HG03039 (cell line): ENCODE data around the gene CDC73.
"Not testable (repeated sequence)": the region's sequence is repeated elsewhere in the genome, so short reads cannot be mapped to it uniquely, and the experiment has no call there.

Source experiments
- ATAC-seq: cut with Tn5 transposase; IDR thresholded peaks from one replicate; pipeline ENCODE4 v1.9.1; 2021; ENCODE audit warnings: mild to moderate bottlenecking, moderate library complexity; ENCODE audit not compliant: unreplicated experiment

CDC73 gene

DNA sequence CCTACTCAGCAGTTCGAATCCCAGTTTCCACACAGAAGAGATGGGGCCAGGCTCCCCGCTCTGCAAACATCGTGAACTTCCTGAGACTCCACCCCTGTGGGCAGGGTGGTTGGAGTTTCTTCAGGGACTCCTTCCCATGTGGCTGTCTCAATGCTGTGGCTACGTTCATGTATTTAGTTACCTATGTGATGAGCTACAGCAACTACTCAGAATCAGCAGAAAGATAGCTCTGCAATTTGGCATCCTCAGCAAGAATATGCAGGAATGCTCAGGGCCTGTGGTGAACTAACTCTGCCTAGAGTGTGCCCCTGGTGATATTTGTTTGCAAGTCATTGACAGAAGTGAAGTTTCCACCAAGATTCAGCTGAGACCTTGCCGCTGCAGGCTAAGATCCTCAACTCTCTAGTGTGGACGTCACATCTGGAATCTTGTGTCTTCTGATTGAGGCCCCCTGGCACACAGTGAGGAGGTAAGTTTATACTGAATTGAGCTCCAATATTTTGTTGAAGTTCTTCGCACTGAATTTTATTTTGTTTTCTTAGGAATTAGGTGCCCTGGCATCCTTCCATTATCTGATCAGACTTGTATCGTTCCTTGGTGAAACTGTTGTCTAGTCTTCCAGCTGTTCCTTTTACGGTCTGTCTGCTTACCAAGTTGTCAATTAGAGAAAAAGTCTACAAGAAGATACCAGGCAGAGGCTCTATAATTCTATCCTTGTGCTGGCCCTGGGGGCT lies 8.4 kb upstream of the CDC73 start:
- no peak for ATAC-seq

GRCh38 chr1:193113992-193114332 lies 7.9 kb upstream of the CDC73 start:
- no peak for ATAC-seq

GRCh38 chr1:193114485-193115095 lies 7.2 kb upstream of the CDC73 start:
- ATAC-seq: no peak

GRCh38 chr1:193115629-193116227 lies 6.1 kb upstream of the CDC73 start:
- ATAC-seq: no peak

DNA sequence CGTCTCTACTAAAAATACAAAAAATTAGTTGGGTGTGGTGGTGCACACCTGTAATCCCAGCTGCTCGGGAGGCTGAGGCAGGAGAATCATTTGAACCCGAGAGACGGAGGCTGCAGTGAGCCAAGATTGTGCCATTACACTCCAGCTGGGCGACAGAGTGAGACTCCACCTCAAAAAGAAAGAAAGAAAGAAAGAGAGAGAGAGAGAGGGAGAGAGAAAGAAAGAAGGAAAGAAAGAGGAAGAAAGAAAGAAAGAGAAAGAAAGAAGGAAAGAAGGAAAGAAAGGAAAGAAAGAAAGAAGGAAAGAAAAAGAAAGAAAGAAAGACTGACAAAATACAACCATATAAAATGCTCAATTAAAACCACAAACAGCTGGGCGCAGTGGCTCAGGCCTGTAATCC lies 4.7 kb upstream of the CDC73 start:
- not testable (repeated sequence) for ATAC-seq

GRCh38 chr1:193118194-193118593 lies 3.6 kb upstream of the CDC73 start:
- no peak for ATAC-seq

DNA sequence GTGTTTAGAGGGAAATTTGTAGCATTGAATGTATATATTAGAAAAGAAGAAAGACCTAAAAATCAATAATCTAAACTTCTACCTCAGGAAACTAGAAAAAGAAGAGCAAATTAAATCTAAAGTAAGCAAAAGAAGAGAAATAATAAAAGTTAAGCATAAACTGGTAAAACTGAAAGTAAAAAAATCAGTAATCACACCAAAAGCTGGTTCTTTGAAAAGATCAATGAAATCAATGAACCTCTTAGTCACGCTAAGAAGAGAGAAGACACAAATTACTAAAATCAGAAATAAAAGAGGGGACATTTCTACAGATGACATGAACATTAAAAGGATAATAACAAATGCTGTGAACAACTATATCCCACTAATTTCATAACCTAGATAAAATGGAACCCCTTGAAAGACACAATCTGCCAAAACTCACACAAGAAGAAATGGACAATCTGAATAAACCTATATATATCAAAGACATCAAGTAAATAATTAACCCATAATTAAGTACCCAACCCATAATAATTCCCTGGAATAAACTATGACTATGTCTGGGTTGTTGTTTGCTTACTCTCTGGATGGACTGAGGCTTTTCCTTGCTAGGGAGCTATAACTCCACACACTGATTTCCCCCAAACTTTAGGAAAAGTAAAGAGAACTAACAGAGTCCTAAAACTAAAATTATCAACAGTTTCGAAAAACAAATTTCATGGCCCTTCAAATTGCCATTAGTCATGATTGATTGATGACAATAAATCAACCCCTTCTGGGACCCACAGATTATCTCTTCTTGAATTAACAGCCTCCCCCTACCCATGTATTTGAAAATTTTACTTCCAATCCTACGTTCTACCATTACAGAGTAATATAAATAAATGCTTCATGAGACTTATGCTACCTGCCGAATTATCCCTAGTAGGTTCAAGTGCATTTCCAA lies 2.8 kb upstream of the CDC73 start:
- ATAC-seq: no peak

DNA sequence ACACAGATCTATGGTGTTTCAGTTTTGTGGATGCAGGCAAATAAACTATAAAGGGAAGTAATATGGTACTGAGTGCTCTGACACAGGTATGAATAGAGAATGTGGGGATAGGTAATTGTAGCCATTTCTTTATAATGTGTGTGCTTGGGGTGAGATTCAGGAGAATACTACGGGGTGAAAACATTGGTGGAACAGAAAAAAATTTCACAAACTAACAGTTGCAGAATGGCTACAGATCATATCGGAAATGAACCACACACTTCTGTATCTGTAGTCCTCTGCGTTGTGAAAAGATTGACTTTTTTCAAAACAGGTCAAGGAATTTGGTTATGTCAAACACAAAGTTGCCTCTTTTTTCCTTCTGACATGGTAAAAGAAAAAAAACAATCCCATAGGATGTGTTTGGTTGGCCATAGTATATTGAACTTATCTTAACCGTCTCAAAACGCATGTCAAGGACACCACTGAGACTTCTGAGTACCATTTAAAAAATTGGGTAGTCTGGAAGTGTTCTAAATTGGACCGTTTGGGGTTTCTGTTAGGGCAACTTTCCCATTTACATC lies 1.1 kb upstream of the CDC73 start:
- no peak for ATAC-seq

GRCh38 chr1:193123751-193124150 lies 1.9 kb downstream of the CDC73 start:
- ATAC-seq: no peak

DNA sequence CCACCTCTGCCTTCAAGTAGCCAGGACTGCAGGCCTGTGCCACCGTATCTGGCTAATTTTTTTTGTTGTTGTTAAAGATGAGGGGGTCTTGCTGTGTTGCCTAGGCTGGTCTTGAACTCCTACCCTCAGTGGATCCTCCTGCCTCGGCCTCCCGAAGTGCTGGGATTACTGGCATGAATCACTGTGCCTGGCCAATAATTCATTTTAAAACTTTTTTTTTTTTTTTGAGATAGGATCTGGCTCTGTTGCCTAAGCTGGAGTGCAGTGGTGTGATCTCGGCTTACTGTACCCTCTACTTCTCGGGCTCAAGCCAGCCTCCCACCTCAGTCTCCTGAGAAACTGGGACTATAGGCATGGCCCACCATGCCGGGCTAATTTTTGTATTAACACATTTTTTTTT lies 3.5 kb downstream of the CDC73 start:
- ATAC-seq: no peak

DNA sequence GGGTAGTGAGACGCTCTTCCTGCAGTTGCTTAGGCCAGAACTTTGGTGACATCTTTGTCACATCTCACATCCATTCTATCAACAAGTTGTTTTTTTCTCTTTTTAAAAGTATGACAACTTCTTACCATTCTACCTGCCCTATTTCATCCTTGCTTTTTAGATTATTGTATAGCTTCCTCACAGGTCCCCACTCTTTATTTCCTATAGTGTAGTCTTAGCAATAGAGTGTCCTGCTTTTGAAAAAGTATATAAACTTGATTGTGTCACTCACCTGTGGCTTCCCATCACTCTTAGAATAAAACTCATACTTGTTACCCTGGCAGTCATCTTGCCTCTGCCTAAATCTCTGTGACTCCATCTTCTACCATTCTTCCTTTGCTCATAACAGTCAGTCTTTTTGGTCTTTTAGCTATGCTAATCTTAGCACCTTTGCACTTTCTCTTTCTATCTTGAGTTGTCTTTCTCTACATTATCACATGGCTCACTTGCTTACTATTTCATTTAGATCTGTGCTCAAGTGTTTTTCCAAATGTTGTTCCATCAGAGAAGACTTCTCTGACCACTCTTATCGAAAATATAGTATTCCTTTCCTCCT lies 9.5 kb downstream of the CDC73 start:
- no peak for ATAC-seq

DNA sequence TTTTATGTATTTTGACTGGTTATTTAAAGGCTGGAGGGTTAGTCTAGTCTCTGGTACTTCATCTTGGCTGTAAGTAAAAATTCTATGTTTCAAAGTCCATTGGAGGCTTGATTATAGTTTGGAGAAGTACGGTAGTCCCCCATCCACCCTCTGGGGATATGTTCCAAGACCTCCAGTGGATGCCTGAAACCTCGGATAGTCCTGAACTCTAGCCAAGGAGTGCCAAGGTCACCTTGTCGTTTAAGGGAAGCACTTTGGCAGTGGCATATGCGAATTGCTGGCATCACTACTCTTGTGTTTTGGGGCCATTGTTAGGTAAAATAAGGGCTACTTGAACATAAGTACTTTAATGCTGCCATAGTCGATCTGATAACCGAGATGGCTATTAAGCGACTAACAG lies 18.4 kb downstream of the CDC73 start:
- ATAC-seq: no peak

GRCh38 chr1:193141804-193142203 lies 20.0 kb downstream of the CDC73 start:
- ATAC-seq: no peak

DNA sequence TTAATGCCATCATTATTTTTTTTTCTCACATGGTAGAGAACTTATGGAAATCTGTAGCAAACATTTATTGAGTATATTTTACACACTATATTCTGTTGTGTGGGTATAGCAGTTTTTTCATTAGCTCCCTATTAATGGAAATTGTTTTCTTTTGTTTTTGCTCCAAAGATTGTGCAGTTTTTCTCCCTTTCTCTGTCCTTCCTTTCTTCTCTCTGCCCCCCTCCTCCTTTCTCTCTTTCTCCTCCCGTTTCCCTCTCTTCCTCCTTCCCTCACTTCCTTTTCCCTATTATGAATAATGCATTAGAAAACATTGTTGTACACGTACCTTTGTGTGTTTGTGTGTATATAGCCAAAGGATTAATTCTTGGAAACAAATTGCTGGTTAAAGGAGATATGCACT lies 20.6 kb downstream of the CDC73 start:
- no peak for ATAC-seq

- no peak for ATAC-seq
Measured at GRCh38 chr1:193143285-193143684, 21.5 kb downstream of the CDC73 start.

- no peak for ATAC-seq
Measured at GRCh38 chr1:193144361-193144938, 22.6 kb downstream of the CDC73 start.

DNA sequence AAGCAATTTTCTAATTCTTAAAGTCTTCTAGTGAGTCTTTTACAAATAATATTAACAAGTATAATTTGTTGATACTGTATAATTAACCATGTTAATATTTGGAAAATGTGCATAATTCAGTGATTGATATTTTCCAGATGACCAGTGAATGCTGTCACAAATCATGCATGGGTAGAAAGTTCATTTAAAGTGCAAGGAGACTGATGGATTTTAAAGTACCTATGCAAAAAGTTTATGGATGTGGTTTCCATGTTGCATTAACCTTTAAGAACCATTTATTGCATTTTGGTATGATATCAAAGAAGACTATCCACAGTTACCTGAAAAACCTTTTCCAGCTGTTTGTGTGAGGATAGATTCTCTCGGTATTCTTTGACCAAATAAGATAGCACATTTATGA lies 23.2 kb downstream of the CDC73 start:
- ATAC-seq: no peak

DNA sequence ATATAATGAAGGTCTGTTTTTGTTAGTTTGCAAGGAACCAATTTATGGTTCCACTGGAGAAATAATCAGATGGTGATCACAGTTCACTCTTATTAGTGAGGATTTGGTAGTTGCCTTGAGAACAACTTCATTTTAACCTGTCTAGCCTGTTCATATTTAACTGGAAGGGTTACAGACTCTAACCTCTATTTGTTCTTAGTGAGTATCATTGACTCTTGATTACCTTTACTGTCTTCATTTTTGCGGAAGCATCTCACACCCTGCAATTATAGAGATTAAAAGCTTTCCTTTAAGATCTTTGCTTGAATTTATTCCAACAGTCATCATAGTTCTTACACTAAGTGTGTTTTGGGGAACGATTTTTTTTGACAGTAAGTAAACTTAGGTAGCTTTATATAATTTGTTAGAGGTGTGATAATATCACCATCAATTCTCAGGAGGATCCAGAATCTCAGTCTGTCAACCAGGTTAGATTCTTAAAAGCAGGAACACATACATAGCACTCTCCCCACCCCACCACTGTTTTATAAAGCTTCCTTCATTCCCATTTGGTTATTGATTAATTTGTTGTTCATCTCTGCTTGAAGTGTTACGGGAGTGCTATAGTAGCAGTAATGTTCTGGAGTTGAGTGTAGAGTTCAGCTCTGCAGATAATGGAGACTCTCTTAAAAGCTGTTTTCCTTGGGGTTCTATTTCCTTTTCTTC lies 34.4 kb downstream of the CDC73 start:
- ATAC-seq: no peak

GRCh38 chr1:193156822-193157142 lies 35.0 kb downstream of the CDC73 start:
- ATAC-seq: no peak

DNA sequence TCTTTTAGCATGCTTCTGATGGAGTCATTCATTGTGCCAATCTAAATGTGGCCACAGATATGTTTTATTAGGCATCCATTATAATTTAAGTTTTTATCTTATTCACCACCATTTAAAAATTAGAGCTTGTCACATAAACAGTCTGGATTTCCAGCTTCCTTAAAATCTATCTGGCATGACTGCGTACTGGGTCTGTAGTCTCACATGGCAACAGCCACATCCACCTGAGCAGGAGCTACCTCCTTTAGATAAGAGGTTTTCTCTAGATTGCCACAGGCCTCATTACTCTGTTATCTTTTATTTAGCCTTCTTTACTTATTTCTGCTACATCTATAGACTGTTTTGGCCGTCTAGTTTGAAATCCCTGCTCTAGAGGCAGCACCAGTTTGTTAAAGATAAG lies 35.5 kb downstream of the CDC73 start:
- ATAC-seq: no peak
